Neuronal stem cell (in vitro differentiated cells): ENCODE data around the gene HP1BP3.

Source experiments
- DNase-seq: peaks from one replicate; pipeline ENCODE4 v3.0.0-alpha.2; 2013; ENCODE audit warnings: low spot score
- H2AFZ ChIP-seq: one replicate; pipeline ENCODE4 v1.6.1; 2013; ENCODE audit warnings: mild to moderate bottlenecking, low read length, inconsistent platforms
- H2AK5ac ChIP-seq: 2 replicates; pipeline ENCODE4 v1.6.1; 2013; ENCODE audit warnings: low read depth, mild to moderate bottlenecking, inconsistent platforms, low read length, moderate library complexity, mixed read lengths
- H2BK120ac ChIP-seq: 2 replicates; pipeline ENCODE4 v1.6.1; 2013; ENCODE audit warnings: low read depth, mild to moderate bottlenecking, inconsistent platforms, low read length, moderate library complexity, mixed read lengths
- H2BK12ac ChIP-seq: one replicate; pipeline ENCODE4 v1.6.1; 2013; ENCODE audit warnings: low read length, inconsistent platforms
- H2BK15ac ChIP-seq: 2 replicates; pipeline ENCODE4 v1.6.1; 2013; ENCODE audit warnings: mild to moderate bottlenecking, low read length, inconsistent platforms, mixed read lengths
- H2BK5ac ChIP-seq: one replicate; pipeline ENCODE4 v1.6.1; 2013; ENCODE audit warnings: inconsistent platforms, mild to moderate bottlenecking, low read length, moderate library complexity
- H3K14ac ChIP-seq: one replicate; pipeline ENCODE4 v1.6.1; 2013; ENCODE audit warnings: low read length, inconsistent platforms
- H3K18ac ChIP-seq: 2 replicates; pipeline ENCODE4 v1.6.1; 2013; ENCODE audit warnings: low read length, inconsistent platforms
- H3K23ac ChIP-seq: 2 replicates; pipeline ENCODE4 v1.6.1; 2013; ENCODE audit warnings: low read depth, mild to moderate bottlenecking, mixed read lengths, low read length, inconsistent platforms; ENCODE audit not compliant: poor library complexity
- H3K27ac ChIP-seq: replicated peaks from 3 replicates; pipeline ENCODE4 v1.5.1; 2013; ENCODE audit warnings: low read length, inconsistent platforms
- H3K27me3 ChIP-seq, 3 experiments: 2 replicates each; pipeline ENCODE4 v1.6.1; 2013; ENCODE audit warnings: low read length in 3 of 3, mild to moderate bottlenecking in 2 of 3, inconsistent platforms in 1 of 3, low read depth in 1 of 3, mixed read lengths in 1 of 3, moderate library complexity in 1 of 3; ENCODE audit not compliant: control insufficient read depth in 3 of 3, insufficient read depth in 3 of 3
- H3K36me3 ChIP-seq, 2 donors: replicated peaks in 1 of 2; 2 replicates each; pipeline ENCODE4 v1.6.1; 2013; ENCODE audit warnings: low read length in 2 of 2; ENCODE audit not compliant: control insufficient read depth in 2 of 2, insufficient read depth in 2 of 2
- H3K4ac ChIP-seq: 2 replicates; pipeline ENCODE4 v1.6.1; 2013; ENCODE audit warnings: inconsistent platforms, mild to moderate bottlenecking, low read length, moderate library complexity
- H3K4me1 ChIP-seq, 2 donors: 1 replicate in 1 of 2; 2 replicates in 1 of 2; pipeline ENCODE4 v1.6.1; 2013; ENCODE audit warnings: low read length in 2 of 2, low read depth in 1 of 2; ENCODE audit not compliant: control insufficient read depth in 2 of 2, insufficient read depth in 1 of 2
- H3K4me2 ChIP-seq: one replicate; pipeline ENCODE4 v1.6.1; 2013; ENCODE audit warnings: mild to moderate bottlenecking, low read length, inconsistent platforms; ENCODE audit not compliant: insufficient read depth, poor library complexity, severe bottlenecking
- H3K4me3 ChIP-seq, 2 donors: 2 replicates each; pipeline ENCODE4 v1.5.1; 2013; ENCODE audit warnings: low read length in 2 of 2, mild to moderate bottlenecking in 2 of 2, inconsistent platforms in 1 of 2, moderate library complexity in 1 of 2
- H3K79me1 ChIP-seq: one replicate; pipeline ENCODE4 v1.6.1; 2013; ENCODE audit warnings: low read depth, mild to moderate bottlenecking, inconsistent platforms, low read length, moderate library complexity
- H3K9ac ChIP-seq: one replicate; pipeline ENCODE4 v1.6.1; 2013; ENCODE audit warnings: mild to moderate bottlenecking, low read depth, low read length, inconsistent platforms; ENCODE audit not compliant: poor library complexity
- H3K9me3 ChIP-seq, 2 donors: replicated peaks in 1 of 2; 2 replicates each; pipeline versions ENCODE3 to v1.6.1; 2013; ENCODE audit warnings: low read length in 2 of 2, mild to moderate bottlenecking in 2 of 2, inconsistent platforms in 1 of 2, low read depth in 1 of 2, mixed read lengths in 1 of 2, moderate library complexity in 1 of 2; ENCODE audit not compliant: control insufficient read depth in 2 of 2, insufficient read depth in 1 of 2
- H4K8ac ChIP-seq: one replicate; pipeline ENCODE4 v1.6.1; 2013; ENCODE audit warnings: low read depth, mild to moderate bottlenecking, inconsistent platforms, low read length, moderate library complexity
- H4K91ac ChIP-seq: one replicate; pipeline ENCODE4 v1.6.1; 2013; ENCODE audit warnings: low read length, low read depth, mild to moderate bottlenecking, inconsistent platforms; ENCODE audit not compliant: poor library complexity
- WGBS, 2 donors: extraction: QIAGEN DNeasy Blood & Tissue Kit; methylation state at CpG; one replicate each; pipeline ENCODE4 v1.1.7; 2013; ENCODE audit warnings: missing lambda C conversion rate in 2 of 2, mixed read lengths in 1 of 2; ENCODE audit not compliant: insufficient read length in 2 of 2, insufficient replicate concordance in 1 of 2; ENCODE audit errors: extremely low coverage in 2 of 2; 5-methylcytosine and 5-hydroxymethylcytosine counted together

HP1BP3 gene

GRCh38 chr1:20821466-20821865, 34.4 kb upstream of the HP1BP3 start:
- H2AK5ac ChIP-seq: no peak overlapping the region
- H2BK120ac ChIP-seq: no peak overlapping the region
- no peak overlapping the region for H4K8ac ChIP-seq
- no peak overlapping the region for H3K27ac ChIP-seq
- no peak overlapping the region for H3K23ac ChIP-seq
- no peak overlapping the region for H3K14ac ChIP-seq
- H2AFZ ChIP-seq: no peak overlapping the region
- peaks cover 10 to 72% of the 10 kb centered on the region in 2 donors for H3K36me3 ChIP-seq
- no peak overlapping the region for H2BK5ac ChIP-seq
- H3K4me1 ChIP-seq: no peaks in the 10 kb centered on the region
- no peak overlapping the region for H3K4ac ChIP-seq
- H2BK15ac ChIP-seq: no peak overlapping the region
- no peak for DNase-seq
- H3K79me1 ChIP-seq: no peaks in the 10 kb centered on the region
- H3K18ac ChIP-seq: no peak overlapping the region
- no peak overlapping the region for H3K4me3 ChIP-seq
- no peak overlapping the region for H2BK12ac ChIP-seq
- H3K4me2 ChIP-seq: no peak overlapping the region
- WGBS, 2 donors: 100% methylated on average over 1 of the region's 2 CpGs; no CpG with 5 or more reads in 1 of the 2 donors
- no peak overlapping the region for H3K9ac ChIP-seq
- H3K27me3 ChIP-seq: no peaks in the 10 kb centered on the region
- H3K9me3 ChIP-seq: peaks cover 0 to 7% of the 10 kb centered on the region in 2 donors
- no peak overlapping the region for H4K91ac ChIP-seq

- Histone ChIP-seq H3K9ac (no peak overlapping the region), H2BK5ac (no peak overlapping the region), H2AFZ (no peak overlapping the region), H4K8ac (no peak overlapping the region), H3K9me3 (peaks cover 0 to 7% of the 10 kb centered on the region in 2 donors), H2AK5ac (no peak overlapping the region), H2BK120ac (no peak overlapping the region), H3K27ac (no peak overlapping the region), H3K27me3 (no peaks in the 10 kb centered on the region), H3K4me1 (no peaks in the 10 kb centered on the region), H2BK15ac (no peak overlapping the region), H3K79me1 (no peaks in the 10 kb centered on the region), H3K14ac (no peak overlapping the region), H2BK12ac (no peak overlapping the region), H3K4me2 (no peak overlapping the region), H3K23ac (peak overlapping the region; percentile 65), H3K4me3 (no peak overlapping the region), H4K91ac (no peak overlapping the region), H3K4ac (no peak overlapping the region), H3K36me3 (peaks cover 10 to 60% of the 10 kb centered on the region in 2 donors), H3K18ac (peak overlapping the region; percentile 17)
- WGBS, 2 donors: no CpG with 5 or more reads among the region's 5 CpGs
- DNase-seq: no peak
Observed at GRCh38 chr1:20819818-20820217, 32.7 kb upstream of the HP1BP3 start.

DNA sequence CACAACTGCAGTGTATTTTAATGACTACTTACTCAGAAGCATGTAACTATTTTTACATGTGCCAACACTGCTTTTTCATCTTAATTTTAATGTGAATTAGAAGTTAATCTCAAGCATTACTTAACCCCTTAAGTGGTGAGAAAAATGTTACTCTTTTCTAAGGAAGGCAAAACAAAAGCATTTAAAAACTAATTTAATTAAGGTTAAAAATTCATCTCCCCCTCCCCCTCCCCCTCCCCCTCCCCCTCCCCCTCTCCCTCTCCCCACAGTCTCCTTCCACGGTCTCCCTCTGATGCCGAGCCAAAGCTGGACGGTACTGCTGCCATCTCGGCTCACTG, 27.4 kb upstream of the HP1BP3 start:
- Histone ChIP-seq H4K8ac (no peak overlapping the region), H2BK12ac (no peak overlapping the region), H3K4ac (no peak overlapping the region), H3K79me1 (no peaks in the 10 kb centered on the region), H3K36me3 (peaks cover 10 to 56% of the 10 kb centered on the region in 2 donors), H3K9me3 (peaks cover 0 to 7% of the 10 kb centered on the region in 2 donors), H2AK5ac (no peak overlapping the region), H3K4me3 (no peak overlapping the region), H3K9ac (no peak overlapping the region), H3K27me3 (no peaks in the 10 kb centered on the region), H3K14ac (no peak overlapping the region), H3K4me2 (no peak overlapping the region), H4K91ac (no peak overlapping the region), H3K23ac (no peak overlapping the region), H2AFZ (no peak overlapping the region), H3K4me1 (no peaks in the 10 kb centered on the region), H3K27ac (no peak overlapping the region), H2BK5ac (no peak overlapping the region), H2BK120ac (no peak overlapping the region), H3K18ac (no peak overlapping the region), H2BK15ac (no peak overlapping the region)
- no CpG with 5 or more reads among the region's 4 CpGs for WGBS, 2 donors
- DNase-seq: no peak

GRCh38 chr1:20811916-20812315, 24.8 kb upstream of the HP1BP3 start:
- Histone ChIP-seq H3K27me3 (no peaks in the 10 kb centered on the region), H2BK5ac (no peak overlapping the region)
- WGBS, 2 donors: no CpG with 5 or more reads among the region's 5 CpGs

More at GRCh38 chr1:20811916-20812315, 24.8 kb upstream of the HP1BP3 start:
- Histone ChIP-seq H3K4ac (no peak overlapping the region), H2AFZ (no peak overlapping the region), H3K79me1 (no peaks in the 10 kb centered on the region), H3K9ac (no peak overlapping the region), H3K9me3 (no peaks in the 10 kb centered on the region), H4K91ac (no peak overlapping the region), H2BK120ac (no peak overlapping the region), H3K23ac (no peak overlapping the region), H3K36me3 (peaks cover 8 to 51% of the 10 kb centered on the region in 2 donors), H3K4me3 (no peak overlapping the region), H3K27ac (no peak overlapping the region), H4K8ac (no peak overlapping the region), H3K18ac (no peak overlapping the region), H2BK15ac (no peak overlapping the region), H3K14ac (no peak overlapping the region), H2AK5ac (no peak overlapping the region), H3K4me1 (no peaks in the 10 kb centered on the region), H3K4me2 (no peak overlapping the region), H2BK12ac (no peak overlapping the region)
- no peak for DNase-seq
